SK-N-MC (cell line): ENCODE measurements around the gene NXN.

Source experiments
- EZH2 ChIP-seq: fragments of 200-600 bp; sonication (generic); IDR thresholded peaks from one replicate; pipeline ENCODE4 v1.6.1; 2017; ENCODE audit warnings: antibody characterized with exemption
- POLR2AphosphoS5 ChIP-seq: IDR thresholded peaks from 2 replicates; pipeline ENCODE4 v1.6.1; 2012; ENCODE audit warnings: mild to moderate bottlenecking, low read depth, low read length, borderline replicate concordance

DNA sequence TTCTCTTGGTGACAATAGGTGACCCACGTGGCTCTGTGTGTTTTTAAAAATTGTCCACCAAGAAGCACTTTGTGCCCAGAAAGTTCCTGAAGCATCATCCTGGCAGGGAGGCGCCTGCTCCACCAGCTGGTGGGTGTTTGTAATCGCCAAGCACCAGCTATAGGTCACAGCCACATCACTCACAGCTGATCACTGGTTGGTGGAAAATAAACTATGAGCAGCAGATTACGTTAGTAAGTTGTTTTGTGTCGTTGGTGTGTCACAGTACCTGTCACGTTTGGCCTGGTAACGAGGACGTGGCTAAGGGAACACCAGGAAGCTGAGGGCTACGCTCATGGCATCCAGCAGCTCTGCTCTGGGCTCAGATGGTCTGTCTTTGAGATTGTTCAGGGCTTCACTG is 187.3 kb downstream of the NXN start:
- TF ChIP-seq EZH2: no peak
- no peak for TF ChIP-seq POLR2AphosphoS5
